SHP77 treated with DMSO at 0.1 percent for 48 hours (cell line): ENCODE data around the gene TSHR.
A peak's percentile ranks its signal among the peaks of the same experiment; 100 is the strongest.
"Not testable (repeated sequence)": the region's sequence is repeated elsewhere in the genome, so short reads cannot be mapped to it uniquely, and the experiment has no call there.

Source experiments
- DNase-seq: peaks from one replicate; lab custom pipeline; 2025; lab: John Stamatoyannopoulos, UW

TSHR gene

DNA sequence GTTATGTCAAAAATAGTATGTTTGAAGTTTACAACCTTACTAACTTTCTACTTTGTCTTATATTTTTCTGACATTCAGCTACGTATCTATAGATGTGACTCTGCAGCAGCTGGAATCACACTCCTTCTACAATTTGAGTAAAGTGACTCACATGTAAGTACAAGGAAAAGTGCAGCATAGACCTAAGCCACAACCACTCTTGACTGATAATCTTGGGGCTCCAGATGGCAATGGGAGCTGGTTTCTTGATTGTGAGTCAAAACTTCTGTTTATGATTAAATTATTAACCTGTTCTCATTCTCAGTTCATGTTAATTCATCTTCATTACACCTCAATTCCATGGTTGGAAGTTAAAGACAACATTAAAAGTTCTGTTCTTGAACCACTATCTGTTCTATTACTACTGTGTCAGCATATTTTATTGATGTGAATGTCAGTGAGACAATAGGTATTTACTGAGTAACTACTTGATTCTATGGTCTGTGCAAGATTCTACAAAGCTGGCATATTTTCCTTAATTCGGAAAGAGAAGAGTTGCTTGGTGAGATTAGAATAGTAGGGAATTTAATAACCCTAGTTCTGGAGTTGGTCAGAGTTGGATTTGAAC is 112.9 kb downstream of the TSHR start:
- DNase-seq: no peak

DNA sequence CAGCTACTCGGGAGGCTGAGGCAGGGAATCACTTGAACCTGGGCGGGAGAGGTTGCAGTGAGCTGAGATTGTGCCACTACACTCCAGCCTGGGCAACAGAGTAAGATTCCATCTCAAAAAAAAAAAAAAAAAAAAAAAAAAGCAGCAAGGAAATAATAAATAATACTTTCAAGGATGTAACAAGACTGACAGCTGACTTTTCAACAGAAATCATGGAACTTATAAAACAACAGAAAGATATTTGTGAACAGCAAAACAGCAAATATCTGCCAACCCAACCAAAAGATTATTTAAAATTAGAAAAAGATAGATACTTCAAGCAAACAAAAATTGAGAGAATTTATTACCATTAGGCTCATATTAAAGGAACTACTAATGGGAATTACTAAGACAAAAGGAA is 115.1 kb downstream of the TSHR start:
- DNase-seq: no peak

DNA sequence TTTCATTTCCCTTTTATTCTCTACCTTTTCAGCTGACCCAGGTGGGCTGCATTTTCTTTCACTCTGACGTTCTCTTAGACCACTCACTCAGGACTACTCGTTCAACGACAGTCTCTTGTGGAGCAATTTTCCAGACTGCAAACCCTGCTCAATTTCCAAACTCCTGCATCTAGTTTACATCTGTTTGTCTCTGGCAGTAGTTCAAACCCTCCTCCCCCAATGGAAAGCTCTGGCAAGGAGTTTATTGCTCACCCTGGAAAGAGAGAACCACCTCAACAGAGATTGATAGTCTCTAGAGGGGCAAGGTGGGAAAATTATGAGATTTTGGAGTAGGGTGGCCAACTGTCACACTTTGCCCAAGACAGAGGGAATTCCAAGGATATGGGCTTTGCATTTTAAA is 130.2 kb downstream of the TSHR start:
- no peak for DNase-seq

DNA sequence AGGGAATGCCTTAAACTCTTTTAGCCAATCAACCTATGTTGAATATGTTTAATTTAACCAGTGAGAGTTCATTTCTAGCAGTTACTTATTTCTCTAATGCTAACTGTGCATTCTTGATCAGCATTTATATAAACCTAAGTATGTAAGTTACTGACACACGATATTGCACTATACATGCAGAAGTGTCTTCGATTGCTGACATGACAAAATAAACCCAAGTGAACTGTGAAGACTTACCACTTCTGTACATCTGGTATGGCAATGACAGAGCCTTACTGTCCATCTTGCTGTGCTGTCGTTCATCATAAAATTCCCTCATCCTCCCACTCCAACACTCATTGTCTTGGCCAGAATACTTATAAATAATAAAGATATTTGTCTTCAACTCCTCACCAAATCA is 131.8 kb downstream of the TSHR start:
- DNase-seq: no peak

DNA sequence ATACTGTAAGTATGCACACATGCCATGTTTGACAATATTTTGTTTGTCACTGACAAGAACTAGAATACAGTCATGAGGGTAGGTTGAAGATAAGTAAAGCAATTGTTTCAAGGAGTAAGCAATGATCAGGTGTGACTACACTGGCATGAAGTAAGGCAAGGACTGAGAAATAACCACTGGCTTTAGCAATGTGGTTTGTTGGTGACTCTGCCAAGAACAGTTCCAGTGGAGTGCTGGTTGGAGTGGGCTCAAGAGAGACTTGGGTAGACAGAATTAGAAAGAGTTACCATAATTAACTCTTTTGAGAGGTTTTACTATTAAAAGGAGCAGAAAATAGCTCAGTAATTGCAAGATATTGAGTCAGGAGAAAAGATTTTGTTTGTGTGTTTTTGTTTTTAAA is 135.7 kb downstream of the TSHR start:
- no peak for DNase-seq

DNA sequence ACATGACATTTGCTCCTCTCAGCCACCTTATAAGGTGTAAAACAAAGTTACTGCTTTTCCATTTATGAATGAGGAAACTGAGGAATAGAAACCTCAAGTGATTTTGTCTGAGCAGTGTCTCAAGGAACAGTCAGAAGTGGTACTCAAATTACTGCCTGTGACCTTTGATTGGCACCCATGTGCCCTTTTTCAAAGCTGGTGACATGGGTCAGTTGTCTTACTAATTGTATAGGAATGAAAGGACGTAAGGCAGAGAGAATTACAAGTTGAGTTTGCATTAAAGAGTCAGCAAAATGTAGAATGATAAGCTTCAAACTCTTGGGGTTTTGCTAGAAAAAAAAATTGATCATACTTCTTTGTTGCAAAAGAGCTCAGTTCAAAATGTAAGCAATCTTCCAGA is 136.2 kb downstream of the TSHR start:
- DNase-seq: no peak

DNA sequence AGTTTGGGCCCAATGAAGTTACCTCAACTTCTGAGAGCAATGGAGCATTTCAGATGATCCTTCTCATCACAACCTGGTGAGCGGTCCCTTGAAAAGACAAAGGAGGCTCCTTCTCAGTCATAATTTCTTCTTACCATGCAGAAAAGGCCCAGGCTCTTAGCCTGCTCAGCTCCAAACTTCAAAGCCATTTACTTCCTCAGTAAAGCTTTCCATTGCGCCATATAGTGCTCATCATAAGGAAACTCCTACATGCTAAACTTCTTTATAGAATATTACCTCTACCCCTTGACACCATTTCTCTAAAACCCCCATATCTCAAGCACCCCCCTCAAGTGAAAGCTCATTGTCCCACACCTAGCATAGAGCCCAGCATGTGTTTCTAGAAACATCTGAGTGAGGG is 138.2 kb downstream of the TSHR start:
- no peak for DNase-seq

DNA sequence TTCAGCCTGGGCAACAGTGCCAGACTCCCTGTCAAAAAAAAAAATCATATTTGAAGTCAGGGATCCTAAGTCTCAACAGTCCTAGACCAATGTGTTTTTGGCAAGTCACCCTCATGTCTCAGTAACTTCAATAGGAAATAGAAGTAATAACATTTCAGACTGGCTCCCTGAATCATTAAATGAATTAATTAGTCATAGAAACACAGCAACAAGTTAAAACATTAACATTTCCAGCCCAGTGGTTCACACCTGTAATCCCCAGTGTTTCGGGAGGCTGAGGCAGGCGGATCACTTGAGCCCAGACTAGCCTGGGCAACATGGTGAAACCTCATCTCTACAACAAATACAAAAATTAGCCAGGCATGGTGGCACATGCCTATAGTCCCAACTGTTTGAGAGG is 140.1 kb downstream of the TSHR start:
- DNase-seq: no peak

DNA sequence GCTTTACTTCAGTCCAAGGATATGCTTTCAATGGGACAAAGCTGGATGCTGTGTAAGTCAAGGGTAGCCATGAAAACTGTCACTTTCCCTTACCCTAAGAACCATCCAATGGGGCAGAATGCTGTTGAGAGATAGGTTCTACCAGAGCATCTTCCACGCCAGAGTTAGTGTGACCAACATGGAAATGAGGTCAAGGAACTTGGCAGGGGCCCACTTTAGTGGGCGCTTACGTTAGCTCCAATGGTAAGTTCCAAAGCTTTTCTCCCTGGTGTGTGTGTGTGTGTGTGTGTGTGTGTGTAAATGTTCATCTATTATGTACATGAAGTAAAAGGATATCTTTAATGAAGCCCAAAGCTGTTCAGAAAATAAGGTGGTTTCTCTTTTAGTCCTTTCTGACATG is 141.2 kb downstream of the TSHR start:
- no peak for DNase-seq

DNA sequence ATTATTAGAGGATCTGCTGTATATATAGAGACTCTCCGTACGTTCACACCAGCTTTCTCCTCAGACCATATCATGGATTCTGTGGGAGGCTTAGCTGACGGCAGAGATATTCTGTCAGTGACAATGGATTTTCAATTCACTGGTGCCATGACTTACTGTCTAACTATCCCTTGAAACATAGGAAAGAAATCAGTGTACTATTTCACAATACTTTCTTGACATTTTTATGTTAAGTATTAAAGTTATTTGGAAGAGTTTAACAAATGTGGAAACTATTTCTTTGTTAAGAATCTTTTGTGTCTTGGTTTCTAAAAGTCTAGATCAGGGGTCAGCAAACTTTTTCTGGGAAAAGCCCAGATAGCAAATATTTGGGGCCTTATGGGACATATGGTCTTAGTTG is 146.8 kb downstream of the TSHR start:
- DNase-seq: no peak

DNA sequence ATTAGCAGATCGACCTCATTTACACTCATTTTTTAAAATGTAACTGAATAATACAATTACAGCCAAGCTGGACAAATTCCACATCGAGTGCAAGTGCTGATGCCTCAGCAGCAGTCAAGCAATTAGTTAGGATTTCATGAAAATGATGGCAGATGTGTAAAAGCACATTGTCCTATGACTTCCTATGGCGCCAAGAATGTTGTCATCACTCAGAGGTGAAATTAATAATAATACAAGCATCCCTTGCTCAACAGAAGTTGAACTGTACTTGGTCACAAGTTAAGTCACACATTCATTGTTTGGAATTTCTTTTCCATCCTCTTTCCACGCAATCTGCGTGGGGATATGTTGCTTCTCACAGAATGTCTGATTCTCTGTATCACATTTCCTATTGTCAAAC is 148.0 kb downstream of the TSHR start:
- no peak for DNase-seq

DNA sequence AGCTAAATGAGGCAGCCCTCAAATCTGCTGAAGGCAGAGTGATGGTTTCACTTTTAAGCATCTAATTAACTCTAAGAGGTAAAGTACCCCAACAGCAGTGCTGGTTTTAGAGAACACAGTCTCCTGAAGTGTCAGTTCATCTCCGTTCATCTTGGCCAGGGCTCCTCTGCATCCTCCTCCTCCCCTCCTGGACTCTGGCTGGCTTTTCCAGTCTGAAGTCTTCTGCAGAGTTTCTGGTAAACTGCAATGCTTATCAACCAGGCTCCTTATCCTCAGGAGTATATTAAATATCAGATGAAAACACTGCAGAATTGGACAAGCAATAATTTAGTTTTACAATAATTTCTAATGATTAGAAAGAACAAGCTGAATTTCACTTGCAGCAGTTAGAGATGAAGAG is 150.0 kb downstream of the TSHR start:
- no peak for DNase-seq

DNA sequence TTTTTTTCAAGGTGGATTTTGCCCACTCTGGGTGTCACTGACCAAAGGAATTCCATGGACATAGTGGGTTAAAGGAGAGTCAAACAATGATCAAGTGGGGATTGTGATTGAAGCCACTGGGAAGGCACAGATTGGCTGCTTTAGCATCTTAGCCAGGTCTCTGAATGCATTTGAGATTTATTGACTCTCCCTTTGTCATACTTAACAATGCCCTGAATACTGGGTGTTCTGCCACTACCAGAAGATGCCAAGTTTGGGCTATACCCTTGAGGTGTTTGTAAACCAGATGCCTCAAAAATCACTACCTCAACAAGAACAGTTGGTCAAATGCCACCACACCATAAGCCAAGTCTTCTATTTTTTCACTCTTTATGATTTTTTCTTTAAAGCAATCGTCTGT is 150.5 kb downstream of the TSHR start:
- no peak for DNase-seq

DNA sequence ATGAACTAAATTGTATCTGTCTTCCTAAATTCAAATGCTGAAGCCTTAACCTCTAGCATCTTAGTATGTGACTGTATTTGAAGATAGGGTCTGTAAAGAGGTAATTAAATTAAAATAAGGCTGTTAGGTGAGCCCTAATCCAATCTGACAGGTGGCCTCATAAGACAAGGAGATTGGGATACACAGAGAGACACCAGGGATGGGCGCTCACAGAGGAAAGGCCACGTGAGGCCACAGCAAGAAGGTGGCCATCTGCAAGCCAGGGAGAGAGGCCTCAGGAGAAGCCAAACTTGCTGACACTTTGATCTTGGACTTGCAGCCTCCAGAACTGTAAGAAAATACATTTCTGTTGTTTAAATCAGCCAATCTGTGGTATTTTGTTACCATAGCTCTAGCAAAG is 154.8 kb downstream of the TSHR start:
- DNase-seq: no peak

DNA sequence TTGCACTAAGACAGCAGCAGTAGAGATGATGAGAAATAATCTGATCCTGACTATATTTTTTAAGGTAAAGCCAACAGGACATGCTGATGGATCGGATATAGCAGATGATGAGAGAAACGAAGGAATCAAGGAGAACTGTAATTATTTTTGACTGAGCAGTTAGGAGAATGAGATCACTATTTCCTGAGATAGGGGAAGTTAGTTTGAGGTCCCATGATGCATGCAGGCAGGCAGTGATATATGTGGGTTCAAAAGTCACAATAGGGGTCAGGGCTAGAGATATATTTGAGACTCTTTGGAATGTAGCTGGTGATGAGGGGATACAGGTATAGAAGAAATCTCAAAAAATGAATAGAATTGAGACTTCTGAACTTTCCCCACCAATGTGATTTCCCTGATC is 157.8 kb downstream of the TSHR start:
- DNase-seq: no peak

DNA sequence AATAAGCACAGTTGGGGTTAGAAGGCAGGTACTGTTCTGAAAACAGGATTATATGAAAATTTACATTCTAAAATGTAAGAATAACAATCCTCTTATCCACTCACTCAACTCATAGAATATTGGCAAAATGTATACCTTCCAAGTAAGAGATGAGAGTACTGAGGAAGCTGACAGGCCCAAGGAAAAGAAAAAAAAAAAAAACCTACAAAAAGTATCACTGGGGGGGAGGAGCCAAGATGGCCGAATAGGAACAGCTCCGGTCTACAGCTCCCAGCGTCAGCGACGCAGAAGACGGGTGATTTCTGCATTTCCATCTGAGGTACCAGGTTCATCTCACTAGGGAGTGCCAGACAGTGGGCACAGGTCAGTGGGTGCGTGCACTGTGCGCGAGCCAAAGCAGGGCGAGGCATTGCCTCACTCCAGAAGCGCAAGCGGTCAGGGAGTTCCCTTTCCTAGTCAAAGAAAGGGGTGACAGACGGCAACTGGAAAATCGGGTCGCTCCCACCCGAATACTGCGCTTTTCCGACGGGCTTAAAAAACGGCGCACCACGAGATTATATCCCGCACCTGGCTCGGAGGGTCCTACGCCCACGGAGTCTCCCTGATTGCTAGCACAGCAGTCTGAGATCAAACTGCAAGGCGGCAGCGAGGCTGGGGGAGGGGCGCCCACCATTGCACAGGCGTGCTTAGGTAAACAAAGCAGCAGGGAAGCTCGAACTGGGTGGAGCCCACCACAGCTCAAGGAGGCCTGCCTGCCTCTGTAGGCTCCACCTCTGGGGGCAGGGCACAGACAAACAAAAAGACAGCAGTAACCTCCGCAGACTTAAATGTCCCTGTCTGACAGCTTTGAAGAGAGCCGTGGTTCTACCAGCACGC is 158.8 kb downstream of the TSHR start:
- DNase-seq: not testable (repeated sequence)

DNA sequence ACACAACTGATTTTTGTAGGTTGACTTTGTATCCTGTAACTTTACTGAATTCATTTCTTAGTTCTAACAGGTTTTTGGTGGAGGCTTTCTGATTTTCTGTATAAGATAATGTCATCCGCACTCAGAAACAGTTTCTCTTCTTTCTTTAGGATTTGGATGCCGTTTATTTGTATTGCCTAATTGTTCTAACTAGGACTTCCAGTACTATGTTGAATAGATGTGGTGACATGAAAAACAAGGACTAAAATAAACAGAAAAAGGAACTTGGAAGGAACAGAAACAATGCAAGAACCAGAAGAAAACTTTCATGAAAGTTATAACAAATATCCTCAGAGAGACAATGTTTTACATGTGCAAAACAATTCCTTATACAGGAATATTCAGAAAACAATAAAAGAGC is 165.1 kb downstream of the TSHR start:
- DNase-seq: no peak

DNA sequence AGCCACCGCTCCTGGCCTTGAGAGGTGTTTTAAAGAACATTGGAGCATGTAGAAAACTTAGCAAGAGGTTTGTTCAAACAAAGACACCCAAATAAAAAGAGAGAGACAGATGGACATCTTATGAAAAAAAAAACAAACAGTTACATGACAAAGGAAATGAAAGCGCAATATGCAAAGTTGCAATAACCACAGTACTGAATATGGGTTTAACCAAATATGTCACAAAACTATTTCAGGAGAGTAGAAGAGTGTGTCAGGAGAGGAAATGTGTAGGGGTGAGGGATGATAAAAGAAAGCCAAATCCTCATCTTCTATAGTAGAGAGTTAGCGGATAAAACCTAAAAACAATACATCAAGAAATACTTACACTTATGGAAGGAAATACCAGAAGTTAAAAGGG is 166.9 kb downstream of the TSHR start:
- DNase-seq: no peak

DNA sequence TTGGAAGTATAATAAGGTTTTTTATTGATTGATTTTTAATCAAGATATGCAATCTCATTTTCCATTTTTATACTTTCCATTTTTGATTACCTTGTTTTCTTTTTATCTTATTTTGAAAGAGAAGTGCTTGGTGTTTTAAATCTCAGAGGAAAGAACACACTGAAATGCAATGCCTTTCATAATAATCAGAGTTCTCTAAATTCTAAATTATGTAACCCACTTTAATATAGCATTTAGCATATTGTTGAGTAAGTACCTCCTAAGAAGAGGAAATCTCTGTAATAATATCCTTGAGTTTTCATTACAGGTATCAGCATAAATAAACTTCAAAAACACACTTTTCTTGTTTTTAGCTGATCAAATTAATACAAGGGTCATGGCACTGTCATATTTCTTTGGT is 168.4 kb downstream of the TSHR start:
- DNase-seq: no peak

DNA sequence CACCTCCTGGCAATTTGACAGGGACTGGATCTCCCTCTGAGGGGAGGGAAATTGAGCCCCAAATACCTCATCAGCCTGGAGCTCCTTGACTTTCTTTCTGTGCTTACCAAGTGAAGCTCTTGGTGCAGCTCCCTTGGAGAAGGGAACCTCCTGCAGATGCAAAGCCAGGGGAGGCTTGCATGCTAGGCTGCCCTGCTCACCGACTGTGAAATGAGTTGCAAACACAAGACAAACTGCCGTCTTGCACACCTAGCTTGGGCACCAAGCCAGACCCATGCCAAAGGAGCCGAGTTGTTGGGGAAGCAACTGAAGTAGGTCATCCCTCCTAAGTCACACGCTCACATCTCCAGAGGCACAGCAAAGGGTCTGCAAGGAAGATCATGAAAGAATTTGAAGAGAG is 170.1 kb downstream of the TSHR start:
- no peak for DNase-seq

DNA sequence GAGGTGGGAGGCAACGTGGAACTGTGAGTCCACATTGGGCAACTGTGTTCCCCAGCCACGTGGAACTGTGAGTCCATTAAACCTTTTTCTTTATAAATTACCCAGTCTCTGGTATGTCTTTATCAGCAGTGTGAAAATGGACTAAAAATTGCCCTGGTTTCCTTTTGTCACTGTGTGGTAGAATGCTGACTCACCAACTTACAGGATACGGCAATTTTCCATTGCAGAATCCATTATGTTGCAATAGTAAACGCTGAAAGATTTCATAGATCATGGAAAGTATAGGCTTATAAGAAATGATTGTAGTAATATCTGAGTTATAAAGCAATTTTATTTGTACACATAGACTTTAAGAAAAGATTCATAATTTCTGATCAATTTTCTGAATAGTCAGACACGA is 172.4 kb downstream of the TSHR start:
- no peak for DNase-seq

DNA sequence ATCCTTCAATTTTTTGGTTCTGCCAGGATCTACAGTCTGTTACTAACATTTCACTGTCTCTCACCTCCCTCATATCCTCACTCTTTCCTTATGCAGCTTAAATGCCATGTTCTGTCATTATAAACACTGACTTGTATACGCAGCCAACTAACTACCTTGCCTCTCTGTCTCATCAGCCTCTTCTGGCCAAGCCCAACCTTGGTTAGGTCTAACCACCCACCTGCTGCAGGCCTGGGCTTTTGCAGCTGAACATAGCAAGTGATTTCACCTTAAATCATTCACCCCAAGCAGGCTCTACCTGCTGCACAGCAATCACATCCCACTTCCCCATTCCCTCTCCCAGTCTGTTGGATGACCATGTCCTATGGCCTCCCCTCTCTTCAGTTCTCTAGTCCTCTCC is 173.8 kb downstream of the TSHR start:
- DNase-seq: no peak

DNA sequence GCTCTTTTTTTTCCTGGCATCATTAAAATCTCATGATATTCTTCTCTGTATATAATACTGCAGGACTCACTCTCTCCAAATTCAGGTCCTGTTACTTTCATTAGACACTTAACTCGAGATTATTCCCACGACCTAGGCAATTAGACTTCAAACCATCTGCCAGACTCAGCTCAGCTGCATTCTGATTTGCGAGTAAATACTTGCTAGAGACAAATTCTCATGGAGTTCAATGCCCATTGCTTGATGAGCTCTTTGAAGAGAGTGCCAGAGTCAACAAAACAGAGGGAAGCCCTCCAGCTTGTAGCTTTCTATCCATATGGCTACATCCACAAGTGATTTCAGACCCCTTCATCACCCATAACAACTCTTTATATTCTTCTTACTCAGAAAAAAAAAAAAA is 177.0 kb downstream of the TSHR start:
- DNase-seq: peak; percentile 63

DNA sequence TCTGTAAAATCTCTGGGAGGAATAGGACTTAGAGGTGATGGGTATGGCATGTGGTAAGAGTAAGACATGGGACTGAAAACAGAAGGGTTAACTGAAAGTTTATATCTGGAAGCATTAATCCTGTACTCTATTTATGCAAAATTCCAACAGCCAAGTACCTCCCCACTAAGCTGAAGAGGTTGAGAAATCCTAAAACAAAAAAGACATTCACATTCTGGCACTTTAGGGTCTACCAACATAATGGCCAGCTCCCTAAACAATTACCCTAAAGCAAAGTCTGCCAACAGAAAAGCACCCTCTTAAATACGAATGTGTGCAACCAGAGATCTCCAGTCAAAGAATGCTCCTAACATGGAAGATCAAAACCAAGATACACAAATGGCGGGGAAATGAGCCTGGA is 178.0 kb downstream of the TSHR start:
- DNase-seq: no peak
